DMS79 (cell line): ENCODE results near the gene MAML3.

Source experiments
- DNase-seq: peaks from one replicate; lab custom pipeline; 2025; lab: John Stamatoyannopoulos, UW

MAML3 gene

DNA sequence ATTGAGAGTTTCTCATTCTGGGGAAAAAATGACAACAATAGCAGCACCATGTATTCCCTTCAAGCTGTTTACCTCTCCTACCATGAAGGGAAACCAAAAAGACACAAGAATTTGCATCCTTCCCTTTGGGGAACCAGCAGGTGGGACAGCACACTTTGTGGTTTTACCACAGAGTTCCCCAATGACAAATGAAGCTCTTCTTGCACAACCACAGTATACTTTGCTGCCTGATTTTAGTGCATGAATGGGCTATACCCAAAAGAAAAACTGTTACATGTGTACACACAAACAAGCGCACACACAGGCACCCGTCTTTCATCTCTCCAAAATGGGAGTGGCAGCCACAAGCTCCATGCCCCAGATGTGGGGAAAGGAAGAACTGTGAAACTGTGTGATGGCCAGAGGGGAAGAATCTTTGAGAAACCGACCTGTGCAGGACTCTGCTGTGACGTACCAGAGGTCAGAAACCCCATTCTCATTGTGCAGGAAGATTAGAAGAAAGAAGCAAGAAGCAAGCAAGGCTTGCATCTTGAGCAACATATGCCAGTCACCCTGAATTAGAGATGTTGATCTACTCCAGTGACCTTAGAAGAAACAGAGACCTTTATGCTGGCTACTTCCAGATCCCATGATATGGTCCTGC lies 2.7 kb upstream of the MAML3 start:
- no peak for DNase-seq

DNA sequence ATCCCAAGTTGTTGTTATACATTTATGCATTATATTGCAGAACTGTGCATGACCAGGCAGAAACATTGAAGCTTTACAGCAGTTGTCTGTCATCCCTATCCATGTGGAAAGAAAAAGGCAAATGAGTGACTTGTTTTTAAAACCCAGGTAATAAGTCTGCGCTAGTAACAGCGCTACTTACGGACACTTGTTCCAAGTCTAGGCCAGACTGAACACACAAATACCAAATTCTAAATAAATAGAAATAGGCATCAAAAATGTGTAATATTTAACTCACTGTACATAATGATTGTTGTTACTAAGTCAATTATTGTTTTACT lies 548 bp upstream of the MAML3 start:
- no peak for DNase-seq

DNA sequence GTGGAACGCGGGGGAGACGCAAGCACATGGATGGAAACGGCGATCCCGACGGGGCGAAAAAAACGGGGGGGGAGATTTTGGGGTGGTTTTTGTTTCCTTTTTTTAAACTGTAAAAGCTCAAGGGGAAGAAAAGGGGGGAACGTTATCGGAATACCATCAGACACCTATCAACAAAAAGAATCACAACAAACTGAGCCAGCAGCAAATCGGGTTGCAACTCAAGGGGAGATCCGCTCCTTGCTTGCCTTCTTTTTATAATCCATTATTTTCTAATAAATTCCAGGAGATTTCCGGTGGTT lies 616 bp downstream of the MAML3 start:
- DNase-seq, result no peak

DNA sequence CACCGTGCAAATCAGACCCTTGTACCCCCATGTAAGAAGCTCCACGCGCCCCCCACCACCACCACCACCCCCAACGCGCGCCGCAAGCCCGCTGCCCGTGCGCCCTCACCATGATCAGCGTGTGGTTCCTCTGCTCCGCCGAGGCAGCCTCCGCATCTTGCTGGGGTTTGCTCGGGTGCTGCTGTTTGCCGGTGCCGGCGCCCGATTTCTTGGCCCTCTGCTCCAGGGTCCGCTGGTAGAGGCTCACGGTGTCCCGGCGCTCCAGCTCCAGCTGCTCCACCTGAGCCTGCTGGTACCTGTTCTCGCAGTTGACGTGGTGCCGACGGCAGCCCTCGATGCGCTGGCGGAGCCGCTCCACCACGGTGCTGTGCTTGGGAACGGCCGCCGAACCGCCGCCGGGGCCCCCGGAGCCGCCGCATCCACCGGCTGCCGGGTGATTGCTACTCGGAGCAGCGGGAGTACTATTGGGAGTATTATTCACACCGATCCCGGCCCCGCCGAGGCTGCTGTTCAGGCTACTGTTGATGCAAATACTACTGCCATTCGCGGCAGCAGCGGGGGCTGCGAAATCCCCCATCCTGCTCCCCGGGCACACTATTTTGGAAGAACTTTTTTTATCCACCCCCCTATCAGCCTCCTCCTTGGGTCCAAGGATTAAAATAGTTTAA lies 1.1 kb downstream of the MAML3 start:
- peak; percentile 16 for DNase-seq

DNA sequence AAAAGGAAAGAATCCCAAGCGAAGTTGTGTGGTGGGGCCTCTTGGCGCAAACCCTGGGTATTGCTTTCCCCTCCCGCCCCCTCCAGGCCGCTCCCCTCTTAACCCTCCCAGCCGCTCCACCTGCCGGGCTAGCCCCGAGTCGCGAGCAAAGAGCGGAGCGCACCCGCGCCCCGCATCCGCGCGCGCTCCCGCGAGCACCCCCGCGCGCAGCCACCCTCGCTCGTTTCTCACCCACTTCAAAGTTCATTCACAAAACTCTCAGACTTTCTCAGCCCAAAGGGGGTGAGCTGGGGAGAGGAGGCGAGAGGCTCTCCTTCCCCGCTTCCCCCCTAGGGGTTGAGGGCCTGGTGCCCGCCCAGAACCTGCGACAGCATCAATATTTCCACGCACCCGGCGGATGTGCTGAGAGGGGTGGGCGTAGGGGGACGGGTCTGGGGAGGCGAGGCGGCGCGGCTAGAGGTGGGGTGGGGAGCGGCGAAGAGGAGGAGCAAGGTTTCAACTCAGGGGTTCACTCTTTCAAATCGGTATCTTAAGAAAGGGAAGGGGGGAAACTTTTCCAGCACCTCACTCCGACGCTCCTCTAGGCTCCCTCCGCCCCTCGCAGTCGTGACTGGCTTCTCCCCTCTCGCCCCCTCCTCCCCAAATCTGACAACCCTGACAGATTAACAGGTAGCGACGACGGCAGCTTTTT lies 1.8 kb downstream of the MAML3 start:
- DNase-seq, result peak; percentile 41

DNA sequence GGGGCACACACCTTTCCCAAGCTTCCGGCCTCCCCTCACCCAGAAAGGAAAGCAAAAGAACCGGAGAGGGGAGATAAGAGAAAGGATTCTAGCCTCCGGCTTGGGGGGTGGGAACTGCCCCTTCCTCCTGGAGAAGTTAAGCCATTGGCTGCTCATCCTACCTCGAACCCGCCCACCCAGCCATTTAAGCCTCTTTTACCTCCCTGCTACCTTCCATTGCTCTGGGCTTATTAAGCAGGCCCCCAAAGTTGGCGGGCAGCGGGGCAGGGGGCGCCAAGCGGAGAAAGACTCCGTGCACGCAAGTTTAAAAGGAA lies 2.3 kb downstream of the MAML3 start:
- peak; percentile 70 for DNase-seq

DNA sequence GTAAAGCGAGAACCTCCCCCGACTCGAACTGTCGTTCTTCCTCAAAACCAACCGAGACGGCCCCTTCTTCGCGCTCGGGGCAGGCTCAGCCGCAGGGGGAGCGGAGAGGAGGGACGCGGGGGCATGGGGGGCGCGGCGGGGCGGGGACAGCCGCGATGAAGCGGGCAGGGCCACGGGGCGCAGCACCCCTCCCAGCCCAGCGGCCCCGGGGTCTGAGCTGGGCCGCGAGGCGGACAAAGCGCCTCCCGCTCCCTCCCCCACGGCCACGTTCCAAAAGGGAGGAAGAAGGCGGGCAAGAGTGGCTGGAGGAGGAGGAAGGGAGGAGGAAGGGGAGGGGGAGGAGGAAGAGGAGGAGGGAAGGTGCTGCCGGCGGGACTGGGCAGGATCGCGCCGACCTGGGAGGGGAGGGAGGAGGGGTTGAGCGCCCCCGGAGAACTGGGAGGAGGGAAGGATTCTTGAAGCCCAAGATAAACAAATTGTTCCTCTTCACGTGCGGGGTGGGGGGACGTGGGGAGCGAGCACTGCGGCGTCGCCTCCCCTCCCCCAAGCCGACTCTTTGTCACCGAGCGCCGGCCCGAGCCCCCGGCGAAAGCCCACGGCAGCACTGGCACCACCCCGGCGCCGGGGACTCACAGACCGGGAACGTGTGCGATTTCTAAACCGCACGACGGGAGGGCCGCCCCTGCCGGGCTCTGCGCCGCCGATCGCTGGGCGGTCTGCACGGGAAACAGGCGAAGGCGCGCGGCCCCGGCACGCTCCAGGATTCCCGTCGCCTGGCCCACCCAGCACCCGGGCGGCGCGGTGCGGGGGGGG lies 2.9 kb downstream of the MAML3 start:
- peak; percentile 73 for DNase-seq

DNA sequence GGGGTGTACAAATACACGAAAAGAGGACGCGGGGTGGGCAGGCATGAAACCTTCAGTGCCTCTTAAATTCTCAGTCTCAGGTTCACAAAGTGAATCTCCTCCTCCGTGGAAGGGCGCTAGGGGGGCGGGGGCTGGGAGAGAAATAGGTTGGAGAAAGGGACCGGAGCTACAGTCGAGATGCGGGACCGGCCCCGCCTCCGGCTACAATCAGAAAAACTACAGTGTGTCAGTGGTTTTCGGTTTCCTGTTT lies 3.4 kb downstream of the MAML3 start:
- no peak for DNase-seq

DNA sequence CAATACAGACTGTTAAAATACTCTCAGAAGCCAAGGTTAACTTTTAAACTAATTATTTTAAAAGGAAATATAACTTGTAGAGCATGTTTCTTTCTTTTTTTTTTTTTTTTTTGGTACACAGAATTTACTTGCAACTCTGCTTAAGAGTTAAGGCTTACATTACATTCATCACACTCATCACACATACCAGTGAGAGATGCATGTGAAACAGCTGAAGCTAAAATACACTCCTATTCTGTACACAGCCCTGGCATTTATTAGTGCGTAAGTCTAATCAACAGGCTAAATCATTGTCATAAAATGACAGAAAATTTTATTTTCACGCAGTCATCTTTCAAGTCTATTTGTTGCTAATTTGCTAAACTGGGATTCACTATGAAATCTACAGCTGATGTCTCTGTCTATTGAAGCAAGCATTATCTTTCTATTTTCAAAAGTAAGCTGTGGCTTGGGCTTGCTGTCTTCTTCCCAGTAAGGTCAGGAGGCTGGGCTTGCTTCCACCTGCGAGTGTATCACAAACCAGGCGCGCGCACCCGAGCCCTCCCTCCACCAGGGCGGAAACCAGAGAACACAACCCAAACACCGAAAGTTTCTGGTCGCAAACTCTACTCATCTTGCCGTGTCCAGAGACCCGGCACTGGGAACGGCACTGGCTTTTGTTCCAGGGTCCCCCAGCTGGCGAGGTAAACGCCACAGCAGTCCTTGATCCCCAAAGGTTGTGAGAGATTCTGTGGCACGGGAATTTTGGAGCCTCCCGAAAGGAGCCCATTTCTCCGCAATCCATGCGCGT lies 3.9 kb downstream of the MAML3 start:
- DNase-seq, result peak; percentile 33

DNA sequence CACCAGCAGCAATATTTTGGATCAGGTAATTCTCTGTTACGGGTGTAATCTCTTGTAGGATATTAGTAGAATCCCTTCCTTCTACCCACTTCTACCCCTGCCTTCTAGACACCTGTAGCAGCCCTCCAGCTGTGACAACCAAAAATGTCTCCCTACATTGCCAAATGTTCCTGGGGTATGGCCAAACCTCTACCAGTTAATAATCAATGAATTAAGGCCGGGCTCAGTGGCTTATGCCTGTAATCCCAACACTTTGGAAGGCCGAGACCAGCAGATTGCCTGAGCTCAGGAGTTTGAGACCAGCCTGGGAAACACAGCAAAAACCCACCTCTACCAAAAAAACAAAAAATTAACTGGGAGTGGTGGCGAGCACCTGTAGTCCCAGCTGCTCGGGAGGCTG lies 9.9 kb downstream of the MAML3 start:
- DNase-seq, result no peak

DNA sequence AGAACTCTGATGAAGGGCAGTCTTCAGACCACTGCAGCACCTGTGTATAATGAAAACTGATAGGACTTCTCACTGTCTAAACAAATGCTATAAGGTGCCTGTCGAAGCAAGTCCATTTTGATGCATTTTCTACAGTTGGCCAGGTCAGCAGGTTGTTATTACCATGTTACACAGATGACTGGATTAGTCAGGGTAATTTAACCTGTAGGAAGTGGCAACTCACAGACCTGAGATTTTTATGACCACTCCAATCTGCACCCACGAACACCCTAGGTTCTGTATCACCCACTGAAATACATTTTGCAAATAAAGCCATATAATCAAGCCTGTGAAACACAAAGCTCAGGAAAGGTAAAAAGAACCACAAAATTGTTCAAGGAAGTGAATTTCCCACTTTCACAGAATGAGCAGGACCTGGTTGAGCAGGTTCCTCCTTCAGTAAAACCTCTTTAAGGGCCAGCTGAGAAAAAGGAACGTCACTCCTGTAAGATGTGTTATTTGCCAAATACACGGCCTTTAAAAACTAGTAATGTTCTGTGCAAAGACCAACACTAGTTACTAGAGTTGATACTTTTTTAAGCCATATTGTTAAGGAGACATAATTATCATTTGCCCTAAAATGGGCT lies 12.7 kb downstream of the MAML3 start:
- DNase-seq, result no peak

DNA sequence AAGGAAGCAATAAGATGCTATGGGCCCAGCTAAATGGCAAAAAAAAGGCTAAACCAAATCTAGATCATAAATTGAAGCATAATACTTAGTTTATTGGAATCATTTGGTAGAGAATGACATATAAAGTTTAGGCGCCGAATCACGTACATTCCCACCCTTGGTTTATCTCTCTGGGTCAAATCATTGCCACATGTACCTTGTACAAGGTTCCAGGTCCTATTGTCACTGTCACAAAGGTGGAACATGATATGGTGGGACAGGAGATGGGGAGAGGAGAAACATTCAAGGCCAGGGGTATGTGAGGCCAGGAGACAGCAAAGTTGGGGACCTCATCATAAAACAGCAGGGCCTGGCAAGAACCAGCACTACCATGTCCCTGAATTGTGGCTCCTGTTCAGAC lies 13.4 kb downstream of the MAML3 start:
- DNase-seq, result no peak

DNA sequence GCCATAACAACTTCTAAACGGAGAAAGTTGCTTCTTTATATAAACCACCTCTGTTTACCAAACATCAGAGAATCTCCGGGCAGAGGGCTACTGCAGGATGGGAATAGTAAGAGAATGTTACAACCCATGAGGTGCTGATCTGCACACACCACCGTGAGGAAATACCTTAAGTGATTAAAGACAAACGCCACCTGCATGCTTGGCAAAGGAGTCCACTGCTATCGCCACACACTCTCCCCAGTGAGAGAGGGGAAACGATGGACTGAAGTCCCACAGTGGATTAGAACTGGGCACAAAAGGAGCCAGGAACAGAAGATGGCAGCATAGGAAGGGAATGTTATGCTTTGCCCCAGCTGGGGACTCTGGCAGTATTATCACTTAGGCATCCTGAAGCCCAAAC lies 15.6 kb downstream of the MAML3 start:
- no peak for DNase-seq

DNA sequence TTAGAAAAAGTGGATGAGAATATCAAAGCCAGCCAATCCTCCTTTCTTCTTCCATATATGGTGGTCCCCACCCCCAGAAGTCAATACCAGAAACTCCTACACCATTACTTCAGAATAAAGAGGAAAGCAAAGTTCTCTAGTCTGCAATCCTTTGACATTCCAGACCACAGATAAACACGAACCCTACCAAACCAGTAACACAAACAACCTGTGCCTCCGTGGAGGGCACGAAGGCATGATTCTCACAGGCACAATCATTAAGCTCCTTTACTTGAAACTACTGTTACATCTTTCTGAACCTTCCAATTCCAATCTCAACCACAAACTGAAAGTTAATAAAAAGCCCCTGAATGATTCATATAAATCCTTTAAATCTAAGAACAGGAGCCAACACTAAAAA lies 16.3 kb downstream of the MAML3 start:
- no peak for DNase-seq

DNA sequence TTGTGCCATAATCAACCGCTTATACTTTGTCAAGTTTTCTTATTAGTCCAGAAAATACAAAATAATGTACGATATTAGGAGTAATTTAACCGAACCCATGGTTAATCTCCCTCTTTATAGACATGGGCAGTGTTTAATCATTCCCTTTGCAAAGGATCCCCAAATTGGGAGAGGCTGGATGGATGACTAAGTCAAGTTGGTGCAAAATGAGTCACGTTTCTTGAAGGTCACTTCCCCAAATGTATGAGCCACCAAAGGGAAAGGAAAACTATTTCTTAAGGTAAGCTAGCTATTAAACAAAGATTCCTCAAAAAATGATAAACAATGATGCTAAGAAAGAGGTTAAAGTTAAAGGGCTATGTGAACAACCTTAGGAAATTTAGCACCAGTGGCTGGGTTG lies 17.5 kb downstream of the MAML3 start:
- DNase-seq, result no peak

DNA sequence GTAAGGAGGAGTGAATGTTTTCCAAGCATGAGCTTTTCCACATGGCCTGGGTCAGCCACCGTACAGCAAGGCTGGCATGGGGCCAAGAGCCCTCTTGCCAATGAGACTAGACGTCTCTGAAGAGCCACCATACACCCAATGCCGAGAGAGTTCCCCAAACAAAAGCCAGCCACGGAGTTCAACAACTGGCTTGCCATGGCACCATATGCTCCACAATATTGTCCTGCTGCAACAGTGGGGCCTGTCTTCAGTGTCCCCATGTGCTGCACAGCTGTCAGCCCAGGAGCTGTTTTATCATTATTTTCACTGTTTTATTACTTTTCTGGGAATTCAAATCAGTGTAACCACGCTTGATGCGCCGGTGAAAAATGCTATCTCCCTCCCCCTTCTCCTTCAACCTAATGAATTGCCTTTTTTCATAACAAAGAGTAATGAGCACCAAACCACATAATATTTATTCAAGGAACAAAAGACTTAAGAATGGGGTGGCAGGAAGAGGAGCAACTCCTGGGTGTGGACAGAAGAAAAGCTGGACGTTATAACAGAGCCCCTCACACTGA lies 18.4 kb downstream of the MAML3 start:
- DNase-seq, result peak; percentile 33

DNA sequence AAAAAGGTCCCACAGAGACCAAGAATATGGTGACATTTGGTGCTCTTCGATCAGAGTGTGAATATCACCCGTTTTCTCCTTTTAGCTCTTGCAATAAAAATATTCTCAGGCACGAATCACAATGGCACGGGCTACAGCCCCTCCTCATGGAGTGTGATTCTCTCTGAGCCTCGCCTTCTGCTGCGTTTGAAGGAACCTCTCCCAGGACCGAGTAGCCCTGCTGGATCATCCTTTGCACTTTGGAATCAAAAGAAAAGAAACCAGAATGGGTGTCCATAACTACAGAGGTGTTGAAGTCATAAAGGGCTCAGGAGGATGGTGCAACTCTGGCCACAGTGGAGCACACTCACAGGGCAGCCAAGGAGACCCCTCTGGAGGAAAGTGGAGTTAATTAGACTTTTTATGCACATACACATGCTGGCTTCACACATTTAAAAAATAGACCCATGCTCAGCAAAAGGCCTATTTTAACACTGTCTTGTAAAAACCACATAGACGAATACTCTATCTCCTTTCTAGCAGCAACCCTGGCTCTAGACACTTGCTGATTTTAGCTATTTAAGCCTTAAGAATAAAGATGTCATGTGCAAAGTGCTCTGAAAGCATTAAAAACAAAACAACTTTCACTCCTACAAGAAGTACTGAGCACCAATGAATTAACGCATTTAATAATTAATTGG lies 19.1 kb downstream of the MAML3 start:
- no peak for DNase-seq

DNA sequence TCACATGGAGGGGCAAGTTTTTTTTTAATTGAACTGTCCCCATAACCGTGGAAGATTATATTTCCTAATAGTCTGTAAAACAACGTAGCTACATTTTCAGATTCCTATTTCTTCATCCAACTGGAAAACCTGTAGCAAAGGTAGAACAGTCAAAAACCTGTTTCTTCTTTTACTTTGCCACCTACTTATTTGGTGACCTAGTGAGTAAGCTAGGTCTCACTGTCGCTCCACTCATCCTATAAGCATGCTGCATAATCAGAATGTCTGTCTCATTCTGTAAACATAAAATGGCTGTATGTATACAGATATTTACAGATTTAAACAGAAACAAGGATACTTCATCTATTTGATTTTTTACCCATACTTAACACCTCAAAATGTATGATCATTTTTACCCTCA lies 20.4 kb downstream of the MAML3 start:
- no peak for DNase-seq

DNA sequence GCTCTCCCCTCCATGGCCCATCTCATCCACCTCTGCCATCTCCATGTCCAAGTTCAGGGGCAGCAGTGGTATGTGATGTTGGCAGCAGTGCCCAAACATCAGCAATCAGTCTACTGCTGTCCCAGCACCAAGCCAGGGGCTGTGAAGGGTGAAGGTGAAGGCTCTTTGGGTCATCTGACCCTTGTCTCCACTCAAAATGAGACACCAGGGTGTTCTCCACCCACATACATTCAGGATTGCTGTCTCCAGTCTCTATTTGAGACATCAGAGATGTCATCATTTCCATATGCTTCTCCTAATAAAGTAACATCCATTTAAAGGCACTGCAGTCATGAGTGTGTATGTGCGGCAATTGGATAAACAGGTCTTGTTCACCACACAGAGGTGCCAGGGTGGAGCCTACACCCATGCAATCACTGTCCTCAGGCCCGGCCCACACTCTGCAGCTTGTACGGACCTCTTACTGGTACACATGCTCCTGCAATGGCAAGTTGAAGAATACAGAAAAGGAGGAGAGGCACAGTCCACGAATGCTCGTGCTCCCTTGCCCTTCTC lies 22.2 kb downstream of the MAML3 start:
- no peak for DNase-seq

DNA sequence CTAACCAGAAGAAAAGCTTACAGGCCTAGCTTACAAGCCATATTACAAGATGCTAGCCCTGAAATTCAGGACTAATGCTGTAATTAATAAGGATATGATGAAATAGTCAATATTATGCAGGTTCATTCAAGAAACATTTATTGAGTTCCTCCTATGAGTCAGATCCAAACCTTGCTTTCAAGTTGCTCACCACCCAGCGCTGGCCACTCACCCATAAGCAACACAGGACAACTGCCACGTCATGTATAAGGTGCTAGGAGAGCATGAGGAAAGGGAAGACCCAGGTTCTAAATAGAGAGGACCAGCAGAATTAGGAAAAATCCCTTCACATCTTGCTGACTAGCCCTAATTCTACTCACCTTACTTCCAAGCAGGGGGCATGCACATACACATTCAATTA lies 23.3 kb downstream of the MAML3 start:
- DNase-seq, result no peak

DNA sequence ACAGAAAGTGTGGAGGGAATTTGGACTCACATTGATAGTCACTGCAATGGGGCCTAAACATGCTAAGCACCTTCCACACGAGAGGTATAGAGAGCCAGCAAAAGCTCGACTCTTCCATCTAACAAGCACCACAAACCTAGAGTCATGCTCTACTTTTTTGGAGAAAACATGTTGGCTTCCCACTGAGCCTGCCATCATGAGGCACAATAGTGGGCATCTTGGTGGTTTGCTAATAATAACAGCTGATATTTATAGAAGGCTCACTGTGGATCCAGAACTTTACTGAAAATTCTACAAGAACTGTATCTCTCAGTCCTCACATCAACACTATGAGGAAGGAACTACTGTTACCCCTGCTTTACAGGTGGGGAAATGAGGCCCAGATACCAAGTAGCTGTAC lies 26.6 kb downstream of the MAML3 start:
- no peak for DNase-seq
